NCI-H345 treated with DMSO at 0.1 percent for 48 hours (cell line): ENCODE data around the gene CA5A.

Source experiments
- DNase-seq: peaks from one replicate; lab custom pipeline; 2025; ENCODE audit not compliant: unreplicated experiment; lab: John Stamatoyannopoulos, UW

The CA5A gene

GRCh38 chr16:87964049-87964659, 27.8 kb upstream of the CA5A start:
- no peak for DNase-seq

- no peak for DNase-seq
Observed at GRCh38 chr16:87963400-87963799, 27.1 kb upstream of the CA5A start.

- DNase-seq, result no peak
Observed at GRCh38 chr16:87961623-87962022, 25.3 kb upstream of the CA5A start.

- DNase-seq, result no peak
Observed at GRCh38 chr16:87960852-87961251, 24.5 kb upstream of the CA5A start.

- DNase-seq, result no peak
Observed at GRCh38 chr16:87960296-87960695, 24.0 kb upstream of the CA5A start.

- DNase-seq, result no peak
Observed at GRCh38 chr16:87959391-87959990, 23.2 kb upstream of the CA5A start.

GRCh38 chr16:87958632-87959031, 22.3 kb upstream of the CA5A start:
- DNase-seq, result no peak

GRCh38 chr16:87957296-87958094, 21.2 kb upstream of the CA5A start:
- DNase-seq, result no peak

GRCh38 chr16:87956365-87957231, 20.3 kb upstream of the CA5A start:
- DNase-seq, result no peak

- no peak for DNase-seq
Observed at GRCh38 chr16:87956098-87956364, 19.7 kb upstream of the CA5A start.

- no peak for DNase-seq
Observed at GRCh38 chr16:87955302-87956097, 19.2 kb upstream of the CA5A start.

GRCh38 chr16:87954826-87955225, 18.5 kb upstream of the CA5A start:
- DNase-seq, result no peak

GRCh38 chr16:87954361-87954760, 18.0 kb upstream of the CA5A start:
- no peak for DNase-seq

- DNase-seq, result no peak
Observed at GRCh38 chr16:87953308-87954215, 17.2 kb upstream of the CA5A start.

GRCh38 chr16:87952751-87953150, 16.4 kb upstream of the CA5A start:
- no peak for DNase-seq

GRCh38 chr16:87951552-87952538, 15.5 kb upstream of the CA5A start:
- no peak for DNase-seq

GRCh38 chr16:87950765-87951551, 14.6 kb upstream of the CA5A start, which contains the start of gene BANP:
Gene BANP, plus strand, starts transcription at chr16:87951434. Its CDS starts 23,682 bp downstream, at chr16:87975116.
- DNase-seq, result peak; percentile 89
